CD4-positive, alpha-beta T cell (primary cell): ENCODE measurements around the gene GFPT1. TPM values are rescaled to one million over a fixed set of nuclear protein-coding genes. Genes with fewer than 3 reads are reported as not detected.

Experiments
- ATAC-seq: fragments of 200-7000 bp; cut with Tn5 transposase; one replicate; pipeline ENCODE4 v1.10.0; 2022; ENCODE audit warnings: mild to moderate bottlenecking; ENCODE audit not compliant: poor library complexity
- CTCF ChIA-PET: fragments of 350-600 bp; sonication (Branson Sonifier 250); formaldehyde crosslinking; loops from one replicate; lab custom pipeline; 2021; ENCODE audit warnings: antibody characterized with exemption, inconsistent platforms; lab: Charles Lee
- POLR2A ChIA-PET: fragments of 350-600 bp; sonication (Branson Sonifier 250); formaldehyde crosslinking; loops from one replicate; lab custom pipeline; 2021; ENCODE audit warnings: antibody characterized with exemption, inconsistent platforms; lab: Charles Lee
- DNase-seq, 14 experiments: peaks; one replicate each; pipeline ENCODE4 v3.0.0-alpha.2; 2013 to 2020; ENCODE audit warnings: mixed read lengths in 2 of 14
- H3K27ac ChIP-seq, 2 donors: one replicate each; pipeline versions ENCODE4 v1.5.1 to v1.7.0; 2013; ENCODE audit warnings: low read length in 2 of 2, low read depth in 1 of 2, mild to moderate bottlenecking in 1 of 2
- H3K27me3 ChIP-seq, 2 experiments: 1 replicate in 1 of 2; 2 replicates in 1 of 2; pipeline versions ENCODE4 v1.6.1 to v1.7.0; 2013; ENCODE audit warnings: low read length in 2 of 2, control low read depth in 1 of 2, mild to moderate bottlenecking in 1 of 2, moderate library complexity in 1 of 2; ENCODE audit not compliant: insufficient read depth in 2 of 2, control insufficient read depth in 1 of 2
- H3K36me3 ChIP-seq: one replicate; pipeline ENCODE4 v1.6.1; 2013; ENCODE audit warnings: low read length, control low read depth; ENCODE audit not compliant: insufficient read depth
- H3K4me1 ChIP-seq: one replicate; pipeline ENCODE4 v1.6.1; 2013; ENCODE audit warnings: low read length, control low read depth; ENCODE audit not compliant: insufficient read depth
- H3K4me3 ChIP-seq: one replicate; pipeline ENCODE4 v1.5.1; 2013; ENCODE audit warnings: mild to moderate bottlenecking, low read length, moderate library complexity
- H3K9me3 ChIP-seq, 2 experiments: 1 replicate in 1 of 2; 2 replicates in 1 of 2; pipeline versions ENCODE4 v1.6.1 to v1.7.0; 2013; ENCODE audit warnings: low read length in 2 of 2, mild to moderate bottlenecking in 2 of 2, control low read depth in 1 of 2, moderate library complexity in 1 of 2; ENCODE audit not compliant: control insufficient read depth in 1 of 2, insufficient read depth in 1 of 2
- H3K27ac Mint-ChIP-seq: one replicate; pipeline ENCODE4 v1.8.0; 2020; ENCODE audit warnings: mixed read lengths
- H3K27me3 Mint-ChIP-seq: one replicate; pipeline ENCODE4 v1.8.0; 2021; ENCODE audit warnings: mixed read lengths
- H3K36me3 Mint-ChIP-seq: one replicate; pipeline ENCODE4 v1.8.0; 2021; ENCODE audit warnings: low read depth, mixed read lengths
- H3K4me1 Mint-ChIP-seq: one replicate; pipeline ENCODE4 v1.8.0; 2021; ENCODE audit warnings: low read depth, mixed read lengths
- H3K4me3 Mint-ChIP-seq: one replicate; pipeline ENCODE4 v1.8.0; 2020; ENCODE audit warnings: mild to moderate bottlenecking, mixed read lengths
- H3K9me3 Mint-ChIP-seq: one replicate; pipeline ENCODE4 v1.8.0; 2020; ENCODE audit warnings: mixed read lengths
- intact Hi-C, 2 experiments: fragments of 100-400 bp; cut with DNase I in 1 of 2; cut with micrococcal nuclease in 1 of 2; formaldehyde crosslinking; loops; one replicate each; pipeline versions ENCODE4 v1.15.1 to v1.9.0; 2023 to 2025; cut with DNase I, micrococcal nuclease
- total RNA-seq, 174 experiments: library from RNA in 2 of 174; stranded (reverse) in 2 of 174; gene quantifications; one replicate each; pipeline ENCODE4 v1.2.3 and lab custom pipeline; 2021 to 2026
- TF ChIP-seq, protein P1 (sequence below): fragments of 200-600 bp; IDR thresholded peaks from one replicate; pipeline ENCODE4 v1.8.0; 2022; ENCODE audit warnings: antibody characterized with exemption, mild to moderate bottlenecking

The GFPT1 gene
- total RNA-seq, 2 experiments from 2014 or later = 17.6 to 18.3 TPM

DNA sequence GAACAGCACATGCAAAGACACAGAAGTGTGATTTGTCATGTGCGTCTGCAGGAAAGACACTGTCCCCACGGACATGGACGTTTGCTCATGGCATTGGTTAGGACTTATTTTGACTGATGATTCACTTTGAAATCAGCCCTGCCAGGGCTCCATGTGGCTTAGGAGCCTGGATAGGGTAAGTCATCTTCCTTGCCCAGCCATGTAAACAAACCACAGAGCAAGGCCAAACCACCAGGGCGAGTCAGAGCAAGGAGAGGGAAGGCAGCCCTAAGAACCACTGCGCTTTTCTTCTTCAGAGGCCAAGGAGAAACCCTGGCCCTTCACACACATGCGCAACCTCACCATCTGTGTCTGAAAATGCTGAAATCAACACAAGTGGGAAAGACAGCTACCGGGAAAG, 88.8 kb downstream of the GFPT1 start:
- POLR2A ChIA-PET = no interaction called here
- Mint-ChIP-seq H3K36me3 (no peaks in the 10 kb centered on the region), H3K27ac (no peak overlapping the region), H3K4me3 (no peak overlapping the region), H3K9me3 (no peaks in the 10 kb centered on the region), H3K4me1 (no peaks in the 10 kb centered on the region), H3K27me3 (peaks cover 28% of the 10 kb centered on the region)
- no peaks in the 10 kb centered on the region for H3K27me3 ChIP-seq
- no peak overlapping the region for H3K27ac ChIP-seq
- H3K4me1 ChIP-seq = no peaks in the 10 kb centered on the region
- no peaks in the 10 kb centered on the region for H3K36me3 ChIP-seq
- TF ChIP-seq, protein P1, sequence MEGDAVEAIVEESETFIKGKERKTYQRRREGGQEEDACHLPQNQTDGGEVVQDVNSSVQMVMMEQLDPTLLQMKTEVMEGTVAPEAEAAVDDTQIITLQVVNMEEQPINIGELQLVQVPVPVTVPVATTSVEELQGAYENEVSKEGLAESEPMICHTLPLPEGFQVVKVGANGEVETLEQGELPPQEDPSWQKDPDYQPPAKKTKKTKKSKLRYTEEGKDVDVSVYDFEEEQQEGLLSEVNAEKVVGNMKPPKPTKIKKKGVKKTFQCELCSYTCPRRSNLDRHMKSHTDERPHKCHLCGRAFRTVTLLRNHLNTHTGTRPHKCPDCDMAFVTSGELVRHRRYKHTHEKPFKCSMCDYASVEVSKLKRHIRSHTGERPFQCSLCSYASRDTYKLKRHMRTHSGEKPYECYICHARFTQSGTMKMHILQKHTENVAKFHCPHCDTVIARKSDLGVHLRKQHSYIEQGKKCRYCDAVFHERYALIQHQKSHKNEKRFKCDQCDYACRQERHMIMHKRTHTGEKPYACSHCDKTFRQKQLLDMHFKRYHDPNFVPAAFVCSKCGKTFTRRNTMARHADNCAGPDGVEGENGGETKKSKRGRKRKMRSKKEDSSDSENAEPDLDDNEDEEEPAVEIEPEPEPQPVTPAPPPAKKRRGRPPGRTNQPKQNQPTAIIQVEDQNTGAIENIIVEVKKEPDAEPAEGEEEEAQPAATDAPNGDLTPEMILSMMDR = no peak
- no peak for ATAC-seq
- intact Hi-C loops = no loop called here
- no peak for DNase-seq
- H3K9me3 ChIP-seq = no peaks in the 10 kb centered on the region
- CTCF ChIA-PET = no interaction called here
- no peak overlapping the region for H3K4me3 ChIP-seq

- Histone ChIP-seq H3K4me3 (no peak overlapping the region), H3K27ac (no peak overlapping the region), H3K9me3 (no peaks in the 10 kb centered on the region), H3K36me3 (no peaks in the 10 kb centered on the region), H3K4me1 (no peaks in the 10 kb centered on the region), H3K27me3 (no peaks in the 10 kb centered on the region)
- Mint-ChIP-seq H3K4me1 (no peaks in the 10 kb centered on the region), H3K4me3 (no peak overlapping the region), H3K27ac (no peak overlapping the region), H3K27me3 (peaks cover 21% of the 10 kb centered on the region), H3K36me3 (no peaks in the 10 kb centered on the region), H3K9me3 (no peaks in the 10 kb centered on the region)
- ChIA-PET POLR2A (no interaction called here), CTCF (no interaction called here)
- intact Hi-C loops = no loop called here
- TF ChIP-seq, protein P1 = no peak
- DNase-seq (no peak), ATAC-seq (no peak)
These were observed 89.8 kb downstream of the GFPT1 start for GRCh38 chr2:69297216-69297615.

DNA sequence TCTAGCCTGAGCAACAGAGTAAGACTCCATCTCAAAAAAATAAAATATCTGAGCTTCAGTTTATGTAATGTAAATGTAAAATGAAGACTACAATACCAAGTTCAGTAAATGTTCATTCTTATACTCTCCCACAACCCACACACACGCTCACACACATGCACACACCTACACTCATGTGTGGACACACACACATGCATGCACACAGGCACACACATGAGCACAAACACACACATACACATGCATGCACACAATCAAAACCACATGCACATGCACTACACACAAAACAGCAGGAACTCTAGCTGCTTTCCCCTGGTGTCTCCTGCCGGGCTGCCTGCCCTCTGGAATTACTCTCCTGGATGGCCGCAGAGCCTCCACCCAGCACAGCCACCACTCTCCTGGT, 90.6 kb downstream of the GFPT1 start:
- TF ChIP-seq, protein P1 = no peak
- Histone ChIP-seq H3K27me3 (no peaks in the 10 kb centered on the region), H3K27ac (no peak overlapping the region), H3K36me3 (no peaks in the 10 kb centered on the region), H3K4me3 (no peak overlapping the region), H3K4me1 (no peaks in the 10 kb centered on the region), H3K9me3 (no peaks in the 10 kb centered on the region)
- POLR2A ChIA-PET = no interaction called here
- intact Hi-C loops = no loop called here
- Mint-ChIP-seq H3K36me3 (no peaks in the 10 kb centered on the region), H3K27me3 (peaks cover 13% of the 10 kb centered on the region), H3K4me1 (no peaks in the 10 kb centered on the region), H3K27ac (no peak overlapping the region), H3K4me3 (no peak overlapping the region), H3K9me3 (no peaks in the 10 kb centered on the region)
- no peak for DNase-seq
- ATAC-seq = no peak
- CTCF ChIA-PET = no interaction called here
